Activated CD8-positive, alpha-beta T cell treated with anti-CD3 and anti-CD28 coated beads for 36 hours (primary cell): ENCODE measurements around the gene HOMER3. TPM values are rescaled to one million over a fixed set of nuclear protein-coding genes. Genes with fewer than 3 reads are reported as not detected.

Experiments used
- ATAC-seq: fragments of 200-7000 bp; cut with Tn5 transposase; one replicate; pipeline ENCODE4 v1.10.0; 2021; ENCODE audit warnings: mild to moderate bottlenecking, moderate library complexity
- CTCF ChIA-PET: fragments of 350-600 bp; sonication (Branson Sonifier 250); formaldehyde crosslinking; loops from one replicate; lab custom pipeline; 2021; ENCODE audit warnings: antibody characterized with exemption; lab: Charles Lee
- POLR2A ChIA-PET: fragments of 350-600 bp; sonication (Branson Sonifier 250); formaldehyde crosslinking; loops from one replicate; lab custom pipeline; 2021; ENCODE audit warnings: antibody characterized with exemption; lab: Charles Lee
- DNase-seq: peaks from one replicate; pipeline ENCODE4 v3.0.0-alpha.2; 2020
- H3K27ac Mint-ChIP-seq: one replicate; pipeline ENCODE4 v1.8.0; 2021; ENCODE audit warnings: mild to moderate bottlenecking, mixed read lengths
- H3K27me3 Mint-ChIP-seq: one replicate; pipeline ENCODE4 v1.8.0; 2021; ENCODE audit warnings: mixed read lengths
- H3K36me3 Mint-ChIP-seq: one replicate; pipeline ENCODE4 v1.8.0; 2021; ENCODE audit warnings: low read depth, mixed read lengths
- H3K4me1 Mint-ChIP-seq: one replicate; pipeline ENCODE4 v1.8.0; 2021; ENCODE audit warnings: low read depth, mixed read lengths
- H3K4me3 Mint-ChIP-seq: one replicate; pipeline ENCODE4 v1.8.0; 2021; ENCODE audit warnings: mild to moderate bottlenecking, moderate library complexity, mixed read lengths
- H3K9me3 Mint-ChIP-seq: one replicate; pipeline ENCODE4 v1.8.0; 2021; ENCODE audit warnings: mixed read lengths
- CTCF ChIP-seq: fragments of 200-600 bp; IDR thresholded peaks from one replicate; pipeline ENCODE4 v1.8.0; 2022; ENCODE audit warnings: antibody characterized with exemption, mild to moderate bottlenecking
- intact Hi-C: fragments of 100-400 bp; cut with micrococcal nuclease; formaldehyde crosslinking; loops from one replicate; pipeline ENCODE4 v1.10.0; 2022
- total RNA-seq, 2 experiments: library from RNA; stranded (reverse); gene quantifications; one replicate each; pipeline ENCODE4 v1.2.3, GENCODE V29; 2021

HOMER3 gene
- total RNA-seq, 2 experiments from 2014 or later: 0.36 to 0.51 TPM

DNA sequence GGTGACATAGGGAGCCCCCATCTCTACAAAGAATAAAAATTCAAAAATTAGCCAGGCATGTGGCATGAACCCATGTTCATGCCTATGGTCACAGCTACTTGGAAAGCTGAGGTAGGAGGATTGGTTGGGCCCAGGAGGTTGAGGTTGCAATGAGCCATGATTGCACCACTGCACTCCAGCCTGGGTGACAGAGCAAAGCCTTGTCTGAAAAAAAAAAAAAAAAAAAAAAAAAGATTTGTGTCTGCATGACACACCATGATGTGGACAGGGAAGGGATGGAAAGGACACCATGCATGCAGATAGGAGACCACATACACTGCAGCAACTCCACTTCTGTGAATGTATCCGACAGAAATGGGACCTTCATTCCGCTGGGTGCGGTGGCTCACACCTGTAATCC, 34.0 kb upstream of the HOMER3 start:
- ChIA-PET POLR2A (no interaction called here), CTCF (no interaction called here)
- DNase-seq: no peak
- intact Hi-C loops: no loop called here
- H3K36me3 Mint-ChIP-seq: no peaks in the 10 kb centered on the region
- no peak for TF ChIP-seq CTCF
- H3K4me3 Mint-ChIP-seq: no peak overlapping the region
- H3K27ac Mint-ChIP-seq: no peak overlapping the region
- no peaks in the 10 kb centered on the region for H3K9me3 Mint-ChIP-seq
- H3K27me3 Mint-ChIP-seq: peaks cover 7% of the 10 kb centered on the region
- no peak for ATAC-seq
- no peaks in the 10 kb centered on the region for H3K4me1 Mint-ChIP-seq

DNA sequence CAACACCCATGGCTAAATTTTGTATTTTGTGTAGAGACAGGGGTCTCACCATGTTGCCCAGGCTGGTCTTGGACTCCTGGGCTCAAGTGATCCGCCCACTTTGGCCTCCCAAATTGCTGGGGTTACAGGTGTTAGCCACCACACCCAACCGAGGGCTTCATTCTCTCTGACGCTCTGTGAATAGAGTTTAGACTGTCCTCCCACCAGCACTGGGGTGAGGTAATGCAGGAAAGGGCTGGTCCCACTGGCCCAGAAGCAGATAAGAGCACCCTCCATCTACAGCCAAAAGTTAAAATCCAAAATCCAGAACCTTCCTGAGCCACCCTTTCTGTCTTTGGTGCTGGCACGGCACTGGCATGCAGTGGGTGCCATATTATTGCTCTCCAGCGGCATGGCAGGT, 31.8 kb upstream of the HOMER3 start:
- ChIA-PET CTCF (no interaction called here), POLR2A (no interaction called here)
- intact Hi-C loops: no loop called here
- no peaks in the 10 kb centered on the region for H3K4me1 Mint-ChIP-seq
- no peak for ATAC-seq
- H3K36me3 Mint-ChIP-seq: no peaks in the 10 kb centered on the region
- no peak for TF ChIP-seq CTCF
- H3K9me3 Mint-ChIP-seq: no peaks in the 10 kb centered on the region
- H3K27ac Mint-ChIP-seq: no peak overlapping the region
- H3K4me3 Mint-ChIP-seq: no peak overlapping the region
- no peak for DNase-seq
- peaks cover 7% of the 10 kb centered on the region for H3K27me3 Mint-ChIP-seq

DNA sequence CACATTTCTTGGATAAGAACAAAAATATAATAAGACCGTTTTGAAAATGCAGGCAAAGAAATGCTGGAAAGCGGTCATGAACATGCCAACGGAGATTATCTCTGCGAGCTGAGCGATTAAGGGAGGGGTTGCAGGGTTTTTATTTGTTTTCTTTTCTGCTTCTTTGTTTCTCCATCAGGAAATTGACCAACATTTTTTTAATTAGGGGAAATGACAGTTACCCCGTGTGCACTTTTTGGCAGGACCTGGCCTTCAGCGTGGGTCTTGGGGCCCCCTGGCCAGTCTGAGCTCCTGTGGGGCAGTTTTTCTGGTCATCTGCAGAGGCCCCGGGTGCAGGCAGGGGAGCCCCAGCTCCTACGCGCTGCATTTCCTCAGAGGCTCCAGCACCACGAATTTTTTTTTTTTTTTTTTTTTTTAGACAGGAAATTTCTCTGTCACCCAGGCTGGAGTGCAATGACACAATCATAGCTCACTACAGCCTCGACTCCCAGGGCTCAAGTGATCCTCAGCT, 31.3 kb upstream of the HOMER3 start:
- ATAC-seq: no peak
- H3K27me3 Mint-ChIP-seq: peaks cover 7% of the 10 kb centered on the region
- DNase-seq: no peak
- ChIA-PET POLR2A (no interaction called here), CTCF (no interaction called here)
- H3K27ac Mint-ChIP-seq: no peak overlapping the region
- H3K9me3 Mint-ChIP-seq: no peaks in the 10 kb centered on the region
- no peak overlapping the region for H3K4me3 Mint-ChIP-seq
- H3K36me3 Mint-ChIP-seq: no peaks in the 10 kb centered on the region
- intact Hi-C loops: no loop called here
- H3K4me1 Mint-ChIP-seq: no peaks in the 10 kb centered on the region
- TF ChIP-seq CTCF: no peak

DNA sequence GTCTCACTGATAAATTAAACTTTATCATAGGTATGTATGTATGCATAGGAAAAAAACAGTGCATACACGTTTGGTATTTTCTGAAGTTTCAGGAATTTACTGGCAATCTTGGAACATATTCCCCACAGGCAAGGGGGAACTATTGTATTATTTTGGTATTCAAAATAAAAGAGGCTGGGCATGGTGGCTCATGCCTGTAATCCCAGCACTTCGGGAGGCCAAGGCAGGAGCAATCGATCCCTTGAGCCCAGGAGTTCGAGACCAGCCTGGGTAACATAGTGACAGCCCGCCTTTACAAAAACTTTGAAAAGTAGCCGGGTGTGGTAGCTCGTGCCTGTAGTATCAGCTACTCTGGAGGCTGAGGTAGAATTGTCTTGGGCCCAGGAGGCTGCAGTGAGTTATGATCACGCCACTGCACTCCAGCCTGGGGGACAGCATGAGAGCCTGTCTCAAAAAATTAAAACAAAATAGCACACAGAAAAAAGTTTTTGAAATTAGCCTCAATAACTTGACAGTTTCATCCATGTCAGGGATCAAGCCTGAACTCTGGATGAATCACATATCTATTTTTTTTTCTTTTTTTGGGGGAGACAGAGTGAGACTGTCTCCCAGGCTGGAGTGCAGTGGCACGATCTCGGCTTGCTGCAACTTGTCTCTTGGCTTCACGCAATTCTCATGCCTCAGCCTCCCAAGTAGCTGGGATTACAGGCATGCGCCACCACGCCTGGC, 29.1 kb upstream of the HOMER3 start:
- no peak for ATAC-seq
- H3K27me3 Mint-ChIP-seq: peaks cover 10% of the 10 kb centered on the region
- no peaks in the 10 kb centered on the region for H3K36me3 Mint-ChIP-seq
- no peaks in the 10 kb centered on the region for H3K4me1 Mint-ChIP-seq
- TF ChIP-seq CTCF: no peak
- H3K4me3 Mint-ChIP-seq: no peak overlapping the region
- H3K27ac Mint-ChIP-seq: no peak overlapping the region
- ChIA-PET POLR2A (no interaction called here), CTCF (no interaction called here)
- intact Hi-C loops: no loop called here
- no peaks in the 10 kb centered on the region for H3K9me3 Mint-ChIP-seq
- DNase-seq: no peak

- Mint-ChIP-seq H3K4me3 (no peak overlapping the region), H3K4me1 (no peaks in the 10 kb centered on the region), H3K27ac (no peak overlapping the region), H3K27me3 (peaks cover 6% of the 10 kb centered on the region), H3K9me3 (no peaks in the 10 kb centered on the region), H3K36me3 (no peaks in the 10 kb centered on the region)
- DNase-seq (no peak), ATAC-seq (no peak)
- TF ChIP-seq CTCF: no peak
- ChIA-PET CTCF (no interaction called here), POLR2A (no interaction called here)
- intact Hi-C loops: no loop called here
Observed at GRCh38 chr19:18967358-18968146, 26.5 kb upstream of the HOMER3 start.
